ENCODE measurements around the gene SLC25A38.

DNA sequence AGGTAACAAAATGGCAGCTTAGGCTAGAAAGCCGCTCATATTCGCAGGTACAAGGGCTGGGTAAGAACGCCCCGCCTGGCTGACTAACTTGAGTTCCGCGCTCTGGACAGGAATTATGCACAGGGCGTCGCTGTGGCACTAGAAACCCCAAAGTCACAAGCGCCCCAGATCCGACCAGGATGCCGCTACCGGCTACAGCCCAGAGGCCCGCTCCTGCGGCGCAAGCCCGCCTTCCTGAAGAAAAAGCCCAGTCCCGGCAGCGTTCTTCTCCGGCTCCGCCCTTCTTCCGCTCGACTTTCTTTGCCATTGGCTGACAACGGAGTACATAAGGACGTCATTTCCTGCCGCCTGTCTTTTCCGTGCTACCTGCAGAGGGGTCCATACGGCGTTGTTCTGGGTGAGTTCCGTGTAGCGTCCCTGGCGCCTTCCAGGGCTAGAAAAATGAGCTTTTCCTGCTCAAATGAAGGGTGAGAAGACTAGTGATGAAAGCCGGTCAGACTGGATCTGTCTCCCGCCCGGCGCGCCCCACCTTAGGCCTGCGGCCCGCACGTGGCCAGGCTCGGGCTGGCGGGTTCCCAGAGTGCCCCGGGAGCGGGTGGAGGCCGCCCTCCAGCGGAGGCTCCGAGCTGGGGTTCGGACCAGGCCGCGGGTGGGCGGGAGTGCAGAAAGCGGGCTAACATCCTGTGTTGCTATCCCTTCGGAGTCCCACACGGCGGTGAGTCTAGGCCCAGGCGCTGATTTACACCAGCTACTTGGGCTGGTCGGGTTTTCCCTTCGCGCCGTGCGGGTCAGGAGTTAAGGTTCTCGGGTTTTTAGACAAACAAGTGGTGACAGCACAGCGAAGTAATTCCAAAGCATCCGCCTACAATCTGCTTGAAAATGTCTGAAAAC is 23.4 kb downstream of the SLC25A38 start, which contains the start of gene RPSA:
- TF ChIP-seq, protein P1, sequence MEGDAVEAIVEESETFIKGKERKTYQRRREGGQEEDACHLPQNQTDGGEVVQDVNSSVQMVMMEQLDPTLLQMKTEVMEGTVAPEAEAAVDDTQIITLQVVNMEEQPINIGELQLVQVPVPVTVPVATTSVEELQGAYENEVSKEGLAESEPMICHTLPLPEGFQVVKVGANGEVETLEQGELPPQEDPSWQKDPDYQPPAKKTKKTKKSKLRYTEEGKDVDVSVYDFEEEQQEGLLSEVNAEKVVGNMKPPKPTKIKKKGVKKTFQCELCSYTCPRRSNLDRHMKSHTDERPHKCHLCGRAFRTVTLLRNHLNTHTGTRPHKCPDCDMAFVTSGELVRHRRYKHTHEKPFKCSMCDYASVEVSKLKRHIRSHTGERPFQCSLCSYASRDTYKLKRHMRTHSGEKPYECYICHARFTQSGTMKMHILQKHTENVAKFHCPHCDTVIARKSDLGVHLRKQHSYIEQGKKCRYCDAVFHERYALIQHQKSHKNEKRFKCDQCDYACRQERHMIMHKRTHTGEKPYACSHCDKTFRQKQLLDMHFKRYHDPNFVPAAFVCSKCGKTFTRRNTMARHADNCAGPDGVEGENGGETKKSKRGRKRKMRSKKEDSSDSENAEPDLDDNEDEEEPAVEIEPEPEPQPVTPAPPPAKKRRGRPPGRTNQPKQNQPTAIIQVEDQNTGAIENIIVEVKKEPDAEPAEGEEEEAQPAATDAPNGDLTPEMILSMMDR (IDR thresholded peaks at IDR 0.05; ENCODE audit: poor library complexity, severe bottlenecking) = peak; percentile 71
- TF ChIP-seq EZH2 (IDR thresholded peaks at IDR 0.05; ENCODE audit: borderline replicate concordance, insufficient read depth, low read length, poor library complexity, severe bottlenecking) = no peak
- peak; percentile 99 for TF ChIP-seq TAF1 (IDR thresholded peaks at IDR 0.05; ENCODE audit: low read depth)
- peak; percentile 99 for TF ChIP-seq MXI1 (conservative IDR thresholded peaks at IDR 0.05; ENCODE audit: poor library complexity, severe bottlenecking)

All from neural cell (in vitro differentiated cells).